SU-DHL-6 (cell line): ENCODE measurements around the gene TAL2.

Experiments
- EZH2phosphoT487 ChIP-seq: fragments of 200-600 bp; sonication (generic), shearing (Covaris generic); conservative IDR thresholded peaks from 2 replicates; pipeline ENCODE4 v1.6.1; 2018; ENCODE audit warnings: mild to moderate bottlenecking, antibody characterized with exemption, low read length, moderate library complexity, mixed read lengths
- TF ChIP-seq, protein P1 (sequence below): fragments of 200-600 bp; sonication (generic); IDR thresholded peaks from one replicate; pipeline ENCODE4 v1.5.1; 2017; ENCODE audit warnings: antibody characterized with exemption, mild to moderate bottlenecking, low read length, moderate library complexity; ENCODE audit not compliant: insufficient read depth, poor library complexity, severe bottlenecking

DNA sequence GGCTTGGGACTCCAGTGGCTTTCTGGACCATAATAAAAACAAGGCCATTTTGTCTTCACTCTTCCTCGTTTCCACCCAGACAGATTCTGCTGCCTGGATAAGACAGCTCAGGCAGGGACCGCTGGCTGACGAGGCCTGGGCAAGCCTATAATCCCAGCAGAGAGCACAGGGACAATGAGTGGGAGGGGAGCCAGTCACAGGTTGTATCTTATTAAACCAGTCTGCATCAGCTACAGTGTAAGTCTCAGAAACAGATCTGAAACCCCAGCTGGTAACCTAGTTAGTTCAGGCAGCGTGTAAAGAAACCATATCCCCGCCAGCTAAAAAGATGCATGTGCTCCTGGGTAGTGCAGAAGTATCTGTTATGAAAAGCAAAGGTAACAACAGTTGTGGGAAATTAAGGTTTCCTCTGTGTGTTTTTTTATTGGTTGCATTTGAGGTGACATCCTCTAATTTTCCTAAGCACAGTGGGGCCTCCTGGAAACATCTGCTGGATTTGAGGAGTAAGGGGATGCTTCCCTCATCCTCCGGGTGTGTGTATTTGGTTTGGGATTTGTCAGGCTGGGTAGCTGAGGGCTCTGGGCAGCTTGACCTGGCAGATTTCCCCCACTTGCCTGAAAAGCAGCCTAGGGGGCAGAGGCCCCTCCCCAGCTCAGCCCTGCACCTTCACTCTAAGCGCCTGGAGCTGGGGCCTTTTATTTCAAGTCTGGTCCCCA is 15.2 kb upstream of the TAL2 start:
- TF ChIP-seq, protein P1, sequence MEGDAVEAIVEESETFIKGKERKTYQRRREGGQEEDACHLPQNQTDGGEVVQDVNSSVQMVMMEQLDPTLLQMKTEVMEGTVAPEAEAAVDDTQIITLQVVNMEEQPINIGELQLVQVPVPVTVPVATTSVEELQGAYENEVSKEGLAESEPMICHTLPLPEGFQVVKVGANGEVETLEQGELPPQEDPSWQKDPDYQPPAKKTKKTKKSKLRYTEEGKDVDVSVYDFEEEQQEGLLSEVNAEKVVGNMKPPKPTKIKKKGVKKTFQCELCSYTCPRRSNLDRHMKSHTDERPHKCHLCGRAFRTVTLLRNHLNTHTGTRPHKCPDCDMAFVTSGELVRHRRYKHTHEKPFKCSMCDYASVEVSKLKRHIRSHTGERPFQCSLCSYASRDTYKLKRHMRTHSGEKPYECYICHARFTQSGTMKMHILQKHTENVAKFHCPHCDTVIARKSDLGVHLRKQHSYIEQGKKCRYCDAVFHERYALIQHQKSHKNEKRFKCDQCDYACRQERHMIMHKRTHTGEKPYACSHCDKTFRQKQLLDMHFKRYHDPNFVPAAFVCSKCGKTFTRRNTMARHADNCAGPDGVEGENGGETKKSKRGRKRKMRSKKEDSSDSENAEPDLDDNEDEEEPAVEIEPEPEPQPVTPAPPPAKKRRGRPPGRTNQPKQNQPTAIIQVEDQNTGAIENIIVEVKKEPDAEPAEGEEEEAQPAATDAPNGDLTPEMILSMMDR: no peak
- TF ChIP-seq EZH2phosphoT487: no peak
